Left renal pelvis (tissue), 4 donors: ENCODE measurements around the gene TOMM5. TPM values are rescaled to one million over a fixed set of nuclear protein-coding genes. Genes with fewer than 3 reads are reported as not detected.

Experiments
- DNase-seq, 4 donors: peaks; one replicate each; pipeline ENCODE4 v3.0.0-alpha.2; 2013; ENCODE audit warnings: low read depth in 4 of 4, low spot score in 3 of 4
- polyA plus RNA-seq, 4 donors: library from polyadenylated mRNA; unstranded; fragments of 120-200 nt; gene quantifications; one replicate each; pipeline ENCODE4 v1.2.1, GENCODE V29; 2013; ENCODE audit not compliant: insufficient read length in 4 of 4

Gene TOMM5
- polyA plus RNA-seq, 4 donors = 100 to 137 (median 119) TPM

DNA sequence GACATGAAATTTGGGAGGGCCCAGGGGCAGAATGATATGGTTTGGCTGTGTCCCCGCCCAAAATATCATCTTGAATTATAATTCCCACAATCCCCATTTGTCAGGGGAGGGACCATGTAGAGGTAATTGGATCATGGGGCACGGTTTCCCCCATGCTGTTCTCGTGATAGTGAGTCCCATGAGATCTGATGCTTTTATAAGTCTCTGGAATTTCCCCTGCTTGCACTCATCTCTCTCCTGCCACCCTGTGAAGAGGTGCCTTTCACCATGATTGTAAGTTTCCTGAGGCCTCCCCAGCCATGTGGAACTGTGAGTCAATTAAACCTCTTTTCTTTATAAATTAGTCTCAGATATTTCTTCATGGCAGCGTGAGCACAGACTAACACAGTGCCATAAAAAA is 27.5 kb downstream of the TOMM5 start:
- no peak for DNase-seq

DNA sequence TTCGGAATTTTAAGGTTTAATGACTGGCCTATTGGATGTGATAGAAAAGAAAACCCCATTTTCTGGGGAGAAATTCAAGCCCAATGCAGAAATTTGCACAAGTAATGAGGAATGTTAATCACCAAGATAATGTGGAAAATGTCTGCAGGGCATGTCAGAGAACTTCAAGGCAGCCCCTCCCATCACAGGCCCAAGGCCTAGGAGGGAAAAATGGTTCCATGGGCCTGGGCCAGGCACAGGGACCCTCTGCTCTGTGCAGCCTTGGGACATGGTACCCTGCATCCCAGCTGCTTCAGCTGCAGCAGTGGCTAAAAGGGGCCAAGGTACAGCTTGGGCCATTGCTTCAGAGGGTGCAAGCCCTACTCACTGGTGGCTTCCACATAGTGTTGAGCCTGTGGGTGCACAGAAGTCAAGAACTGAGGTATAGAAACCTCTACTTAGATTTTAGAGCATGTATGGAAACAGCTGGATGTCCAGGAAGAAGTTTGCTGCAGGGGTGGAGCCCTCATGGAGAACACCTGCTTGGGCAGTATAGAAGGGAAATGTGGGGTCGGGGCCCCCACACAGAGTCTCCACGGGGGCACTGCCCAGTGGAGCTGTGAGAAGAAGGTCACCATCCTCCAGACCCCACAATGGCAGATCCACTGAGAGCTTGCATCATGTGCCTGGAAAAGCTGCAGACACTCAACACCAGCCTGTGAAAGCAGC is 28.4 kb downstream of the TOMM5 start:
- no peak for DNase-seq

DNA sequence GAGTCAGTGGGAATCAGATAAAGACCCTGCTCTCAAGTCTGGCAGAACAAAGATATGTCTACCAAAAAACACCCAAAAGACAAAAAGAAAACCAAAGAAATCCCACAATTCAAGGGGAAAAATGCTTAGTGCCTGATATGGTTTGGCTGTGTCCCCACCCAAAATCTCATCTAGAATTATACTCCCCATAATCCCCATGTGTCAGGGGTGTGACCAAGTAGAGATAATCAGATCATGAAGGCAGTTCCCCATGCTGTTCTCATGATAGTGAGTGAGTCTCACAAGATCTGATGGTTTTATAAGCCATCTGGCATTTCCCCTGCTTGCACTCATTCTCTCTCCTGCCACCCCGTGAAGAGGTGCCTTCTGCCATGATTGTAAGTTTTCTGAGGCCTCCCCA is 29.6 kb downstream of the TOMM5 start:
- no peak for DNase-seq

DNA sequence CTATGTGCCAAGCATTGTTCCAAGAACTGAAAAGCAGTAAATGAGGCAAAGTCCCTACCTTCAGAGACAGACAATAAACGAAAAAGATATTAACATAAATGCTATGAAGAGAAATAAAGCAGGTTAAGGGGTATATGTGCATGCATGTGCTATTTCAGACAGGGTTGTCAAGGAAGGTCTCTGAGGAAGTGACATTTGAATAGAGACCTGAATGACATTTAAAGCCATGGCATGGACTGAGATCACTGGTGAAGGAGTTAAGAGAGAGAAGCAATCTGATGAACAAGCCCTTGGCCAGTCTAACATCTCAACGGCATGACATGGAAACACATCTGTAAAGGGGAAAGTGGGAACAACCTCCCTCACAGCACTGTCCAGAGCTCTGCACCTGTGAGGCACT is 30.7 kb downstream of the TOMM5 start:
- no peak for DNase-seq

DNA sequence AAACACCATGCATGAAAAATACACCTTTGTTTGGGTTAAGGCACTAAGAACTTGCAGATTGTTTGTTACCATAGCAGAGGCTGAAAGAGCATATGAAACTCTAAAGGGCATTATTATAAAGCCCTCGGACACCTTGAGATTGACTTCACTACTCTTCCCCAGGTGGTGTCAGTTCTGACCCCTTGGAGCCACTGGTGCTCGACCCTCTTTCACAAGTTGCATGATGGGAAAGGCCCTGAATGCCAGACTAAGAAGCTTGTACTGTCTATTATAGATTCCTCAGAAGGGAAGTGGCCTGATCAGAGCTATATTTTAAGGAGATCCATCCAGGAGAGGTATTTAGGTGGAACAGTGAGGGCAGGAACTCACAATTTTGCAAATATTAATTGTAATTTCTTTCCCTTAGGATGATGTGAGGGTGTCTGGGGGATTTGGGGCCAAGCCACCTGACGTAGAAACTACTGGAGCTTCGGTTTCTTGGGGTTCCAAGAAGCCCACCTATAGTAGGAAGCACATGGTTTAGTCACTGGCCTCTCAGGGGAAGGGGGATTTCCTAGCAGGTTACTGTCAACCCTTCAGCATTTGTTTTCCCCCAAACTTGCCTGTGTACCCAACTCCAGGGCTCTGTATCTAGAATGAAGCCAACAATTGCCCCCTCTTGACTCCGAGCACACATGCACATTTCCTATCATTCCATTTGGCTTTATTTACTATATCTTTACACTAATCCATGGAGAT is 32.4 kb downstream of the TOMM5 start:
- no peak for DNase-seq

DNA sequence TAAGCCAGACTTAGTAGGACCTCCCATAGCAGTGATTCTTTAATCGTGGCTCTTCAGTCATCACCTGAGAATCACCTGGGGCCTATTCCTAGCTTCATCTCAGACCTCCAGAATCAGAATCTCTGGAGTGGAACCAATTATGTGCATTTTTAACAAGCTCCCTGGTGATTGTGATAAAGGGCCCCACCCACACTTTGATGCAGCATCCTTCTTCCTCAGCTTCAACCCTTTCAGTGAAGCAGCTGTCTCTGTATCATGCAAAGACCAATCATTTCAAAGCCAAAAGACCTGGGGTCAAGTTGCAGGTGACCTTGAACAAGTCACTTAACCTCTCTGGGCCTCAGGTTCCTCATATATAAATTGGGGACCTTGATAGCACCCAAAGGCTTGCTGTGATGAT is 33.3 kb downstream of the TOMM5 start:
- DNase-seq = no peak

DNA sequence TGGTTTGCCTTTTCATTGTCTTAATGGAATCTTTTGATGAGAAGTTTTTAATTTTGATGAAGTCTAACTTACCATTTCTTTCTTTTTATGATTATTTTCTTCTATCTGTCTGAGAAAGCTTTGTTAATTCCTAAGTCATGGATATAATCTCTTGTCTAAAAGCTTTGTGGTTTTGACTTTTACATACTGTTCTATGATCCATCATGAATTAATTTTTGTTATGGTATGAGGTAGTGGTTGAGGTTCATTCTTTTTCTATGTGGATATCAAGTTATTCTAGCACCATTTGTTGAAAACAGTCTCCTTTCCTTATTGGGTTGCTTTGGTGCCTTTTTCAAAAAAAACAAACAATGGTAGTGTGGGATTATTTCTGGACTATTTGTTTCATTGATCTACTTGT is 36.6 kb downstream of the TOMM5 start:
- no peak for DNase-seq

DNA sequence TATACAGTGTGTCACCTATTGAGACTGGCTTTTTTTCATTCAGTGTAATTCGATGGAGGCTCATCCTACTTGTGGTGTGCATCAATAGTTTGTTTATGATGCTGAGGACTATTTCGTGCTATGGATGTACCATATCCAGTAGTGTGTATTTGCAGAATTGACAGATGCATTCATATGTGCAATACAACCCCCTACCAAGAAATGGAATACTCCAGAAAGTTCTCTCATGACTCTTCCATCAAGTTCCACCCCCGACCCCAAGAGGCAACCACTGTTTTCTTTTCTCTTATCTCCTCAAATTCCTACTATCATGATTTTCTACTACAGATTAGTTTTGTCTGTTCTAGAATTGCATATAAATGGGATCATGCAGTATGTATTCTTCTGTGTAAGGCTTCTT is 38.1 kb downstream of the TOMM5 start:
- no peak for DNase-seq

DNA sequence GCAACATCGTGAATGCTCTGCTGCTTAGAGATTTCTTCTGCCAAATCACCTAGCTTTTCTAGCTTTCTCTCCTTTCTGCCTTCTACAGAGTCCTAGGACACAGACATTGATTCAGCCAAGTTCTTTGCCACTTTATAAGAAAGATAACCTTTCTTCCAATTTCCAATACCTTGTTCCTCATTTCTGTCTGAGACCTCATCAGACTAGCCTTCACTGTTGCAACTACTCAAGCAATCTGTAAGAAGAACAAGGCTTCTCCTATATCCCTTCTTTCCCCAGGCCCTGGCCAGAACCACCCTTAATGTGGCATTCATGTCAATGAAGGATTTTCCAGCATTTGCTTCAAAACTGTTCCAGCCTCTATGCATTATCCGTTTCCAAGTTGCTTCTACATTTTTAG is 40.5 kb downstream of the TOMM5 start:
- DNase-seq = no peak

DNA sequence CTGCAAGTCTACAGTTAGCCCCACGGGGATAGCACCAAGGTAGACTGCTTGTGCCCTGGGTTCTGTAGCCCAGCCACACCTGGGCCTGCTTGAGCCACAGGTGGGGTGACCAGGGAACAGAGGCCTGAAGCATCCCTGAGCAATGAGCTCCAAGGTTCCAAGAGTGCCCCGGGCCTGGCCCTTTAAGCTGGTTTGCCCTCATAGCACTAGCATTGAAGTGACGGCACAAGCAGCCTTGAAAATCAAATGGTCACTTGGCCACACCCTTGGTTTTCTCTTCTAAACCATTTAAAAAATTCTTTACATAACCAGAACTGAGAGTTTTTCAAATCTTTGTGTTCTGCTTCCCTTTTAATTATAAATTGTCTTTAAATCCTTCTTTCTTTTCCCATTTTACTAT is 40.9 kb downstream of the TOMM5 start:
- no peak for DNase-seq

DNA sequence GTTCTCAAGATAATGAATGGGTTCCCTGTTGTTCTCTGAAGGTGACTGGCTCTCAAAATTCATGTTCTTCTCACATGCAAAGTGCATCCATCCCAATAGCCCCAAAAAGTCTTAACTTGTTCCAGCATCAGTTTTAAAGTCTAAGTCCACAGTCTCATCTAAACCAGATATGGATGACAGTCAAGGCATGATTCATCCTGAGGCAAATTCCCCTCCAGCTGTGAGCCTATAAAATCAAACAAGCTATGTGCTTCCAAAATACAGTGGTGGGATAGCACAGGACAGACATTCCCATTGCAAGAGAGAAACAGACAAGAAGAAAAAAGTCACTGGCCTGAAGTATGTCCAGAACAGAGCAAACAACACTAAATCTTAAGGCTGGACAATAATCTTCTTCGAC is 41.6 kb downstream of the TOMM5 start:
- no peak for DNase-seq

DNA sequence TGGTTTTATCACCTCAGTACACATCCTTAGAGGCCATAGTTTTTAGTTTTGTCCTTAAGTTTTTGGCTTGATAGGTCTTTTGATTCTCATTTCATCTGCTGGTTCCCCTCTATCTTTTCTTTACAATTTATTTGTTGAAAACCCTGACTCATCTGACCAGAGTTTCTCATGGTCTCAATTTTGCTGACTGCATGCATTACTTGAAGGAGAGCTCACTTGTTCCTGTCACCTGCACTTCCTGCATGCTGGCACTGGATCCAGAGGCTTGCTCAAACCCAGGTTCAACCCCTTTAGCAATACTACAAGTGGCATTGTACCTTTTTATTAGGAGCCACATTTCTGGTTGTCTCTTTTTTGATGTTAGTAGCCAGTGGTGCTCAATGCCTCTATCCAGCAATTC is 42.9 kb downstream of the TOMM5 start:
- no peak for DNase-seq

DNA sequence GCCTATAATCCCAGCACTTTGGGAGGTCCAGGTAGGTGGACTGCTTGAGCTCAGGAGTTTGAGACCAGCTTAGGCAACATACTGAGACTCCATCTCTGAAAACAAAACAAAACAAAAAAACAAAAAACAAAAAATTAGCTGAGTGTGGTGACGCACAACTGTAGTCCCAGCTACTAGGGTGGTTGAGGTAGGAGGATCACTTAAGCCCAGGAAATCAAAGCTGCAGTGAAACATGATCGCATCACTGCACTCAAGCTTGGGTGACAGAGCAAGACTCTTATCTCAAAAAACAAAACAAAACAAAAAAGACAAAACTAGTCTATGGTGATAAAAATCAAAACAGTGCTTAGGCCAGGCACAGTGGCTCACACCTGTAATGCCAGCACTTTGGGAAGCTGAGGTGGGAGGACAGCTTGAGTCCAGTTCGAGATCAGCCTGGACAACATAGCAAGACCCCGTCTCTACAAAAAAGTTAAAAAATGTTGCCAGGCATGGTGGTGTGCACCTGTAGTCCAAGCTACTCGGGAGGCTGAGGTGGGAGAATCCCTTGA is 45.0 kb downstream of the TOMM5 start:
- DNase-seq = no peak

DNA sequence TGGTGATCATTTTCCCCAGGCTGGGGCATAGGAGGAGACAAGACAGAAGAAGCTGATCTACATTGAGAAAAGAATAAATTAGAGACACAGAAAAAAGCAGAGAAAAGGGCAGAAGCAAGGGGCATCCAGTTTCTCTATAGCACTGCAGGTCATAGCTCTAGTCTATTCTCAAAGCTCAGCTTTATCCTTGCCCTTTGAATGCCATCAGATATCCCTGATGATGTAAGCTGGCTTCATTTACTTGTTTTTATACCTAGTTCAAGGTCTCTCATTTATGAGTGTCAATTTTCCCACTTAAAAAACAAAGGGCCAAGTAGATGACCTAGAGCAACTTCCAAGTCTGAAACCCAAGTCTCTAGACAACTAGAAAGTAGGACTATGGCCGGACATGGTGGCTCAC is 48.9 kb downstream of the TOMM5 start:
- DNase-seq = no peak

DNA sequence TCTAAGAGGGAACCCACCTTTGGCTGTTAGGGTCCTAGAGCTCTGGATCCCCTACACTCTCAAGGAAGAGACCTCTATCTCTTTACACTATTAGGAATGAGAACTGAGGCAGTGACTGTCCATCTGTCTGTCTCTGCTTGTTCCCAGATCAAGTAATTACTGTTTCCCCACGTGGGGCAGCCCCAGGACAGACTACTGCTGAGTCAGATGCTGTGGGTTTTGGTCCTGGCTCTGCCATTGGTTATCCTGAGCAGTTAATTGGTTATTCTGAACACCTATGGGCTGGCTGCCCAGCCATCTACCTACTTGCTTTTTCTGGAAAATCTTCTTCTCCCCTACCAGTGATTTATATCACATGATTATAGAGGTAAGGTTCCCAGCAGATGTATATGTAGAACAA is 49.5 kb downstream of the TOMM5 start:
- no peak for DNase-seq

DNA sequence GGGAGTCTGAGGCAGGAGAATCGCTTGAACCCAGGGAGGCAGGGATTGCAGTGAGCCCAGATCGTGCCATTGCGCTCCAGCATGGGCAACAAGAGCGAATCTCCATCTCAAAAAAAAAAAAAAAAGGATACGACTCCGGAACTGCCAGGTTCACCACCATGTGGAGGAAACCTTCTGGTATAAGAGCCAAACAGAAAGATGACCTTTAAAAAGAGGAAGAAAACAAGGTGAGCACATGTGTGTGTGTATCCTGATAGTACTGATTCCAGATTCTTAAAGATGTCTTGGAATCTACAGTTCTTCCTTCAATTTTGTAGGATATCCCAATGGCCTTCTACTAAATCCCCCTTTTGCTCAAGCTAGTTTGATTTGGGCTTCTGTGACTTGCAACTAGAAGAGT is 49.9 kb downstream of the TOMM5 start:
- DNase-seq = no peak

DNA sequence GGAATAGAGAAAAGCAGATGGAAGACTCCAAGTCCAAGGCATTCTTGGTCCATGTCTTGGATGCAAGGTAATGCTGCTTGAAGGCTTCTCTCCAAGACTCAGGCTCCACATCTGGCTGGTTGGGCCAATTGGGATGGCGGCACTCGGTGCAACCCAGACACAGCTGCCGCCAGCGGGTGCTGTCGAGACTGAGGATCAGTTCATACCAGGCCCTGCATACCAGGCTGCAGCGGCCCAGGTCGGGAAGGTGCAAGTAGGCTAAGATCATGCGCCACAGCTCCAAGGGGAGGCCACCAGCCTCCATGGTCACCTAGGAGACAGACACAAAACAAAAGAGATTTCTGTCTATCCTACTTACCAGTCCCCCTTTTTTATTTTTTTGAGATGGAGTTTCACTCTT is 50.9 kb downstream of the TOMM5 start:
- DNase-seq = no peak

DNA sequence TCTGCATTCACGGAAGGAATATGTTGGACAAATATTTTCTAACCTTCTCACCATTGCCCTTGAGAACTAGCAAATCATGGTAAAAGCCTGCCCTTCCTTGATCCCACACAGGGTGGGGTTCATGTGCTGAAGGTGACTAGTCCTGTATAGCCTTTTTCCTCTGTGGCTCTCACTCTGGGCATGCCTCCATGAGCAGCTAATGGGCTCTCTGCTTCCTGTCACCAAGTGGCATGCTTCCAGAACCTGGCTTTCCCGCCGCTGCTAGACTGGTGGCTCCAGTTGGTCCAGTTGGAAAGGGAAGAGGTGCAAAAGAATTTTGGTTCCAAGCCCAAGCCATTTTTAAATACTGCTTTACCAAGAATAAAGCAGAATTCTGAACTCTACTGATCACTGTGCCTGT is 51.8 kb downstream of the TOMM5 start:
- peak in 1 of 4 donors; percentile 9 for DNase-seq

DNA sequence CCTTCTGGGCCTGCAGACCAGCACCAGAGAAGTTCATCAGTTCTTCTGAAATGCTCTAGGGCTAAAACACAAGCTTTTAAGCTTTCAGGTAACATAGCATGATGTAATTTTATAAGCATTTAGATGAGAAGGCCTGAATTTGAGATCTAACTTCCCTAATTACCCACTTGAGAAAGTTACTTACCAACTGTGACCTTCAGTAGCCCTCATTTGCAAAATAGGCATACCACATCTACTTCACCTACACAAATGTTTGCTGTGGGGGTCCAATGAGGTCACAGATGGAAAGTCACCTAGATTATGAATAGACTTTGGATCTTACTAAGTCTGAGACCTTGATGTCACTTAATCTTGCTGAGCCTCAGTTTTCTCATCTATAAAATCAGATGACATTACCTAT is 52.8 kb downstream of the TOMM5 start:
- DNase-seq = no peak
